Raji (cell line): ENCODE results near the gene DTHD1.

Experiments
- POLR2A ChIP-seq: IDR thresholded peaks from 2 replicates; pipeline ENCODE4 v1.6.1; 2011; ENCODE audit warnings: low read depth, low read length, control low read depth; ENCODE audit not compliant: insufficient read depth

DTHD1 gene

GRCh38 chr4:36323816-36324419, 42.5 kb downstream of the DTHD1 start:
- TF ChIP-seq POLR2A: no peak

GRCh38 chr4:36324808-36325207, 43.4 kb downstream of the DTHD1 start:
- TF ChIP-seq POLR2A: no peak

GRCh38 chr4:36325499-36325898, 44.1 kb downstream of the DTHD1 start:
- TF ChIP-seq POLR2A: no peak

GRCh38 chr4:36325926-36326325, 44.5 kb downstream of the DTHD1 start:
- no peak for TF ChIP-seq POLR2A

- TF ChIP-seq POLR2A: no peak
Observed at GRCh38 chr4:36326476-36327029, 45.1 kb downstream of the DTHD1 start.

- TF ChIP-seq POLR2A: no peak
Observed at GRCh38 chr4:36327400-36327799, 46.0 kb downstream of the DTHD1 start.

- no peak for TF ChIP-seq POLR2A
Observed at GRCh38 chr4:36328130-36328529, 46.7 kb downstream of the DTHD1 start.

GRCh38 chr4:36329228-36329627, 47.8 kb downstream of the DTHD1 start:
- TF ChIP-seq POLR2A: no peak

GRCh38 chr4:36330796-36331195, 49.4 kb downstream of the DTHD1 start:
- TF ChIP-seq POLR2A: no peak

GRCh38 chr4:36332023-36332781, 50.8 kb downstream of the DTHD1 start:
- no peak for TF ChIP-seq POLR2A

- TF ChIP-seq POLR2A: no peak
Observed at GRCh38 chr4:36332782-36333131, 51.3 kb downstream of the DTHD1 start.

- TF ChIP-seq POLR2A: no peak
Observed at GRCh38 chr4:36333303-36333877, 52.0 kb downstream of the DTHD1 start.

GRCh38 chr4:36337665-36338185, 56.3 kb downstream of the DTHD1 start:
- no peak for TF ChIP-seq POLR2A

- TF ChIP-seq POLR2A: no peak
Observed at GRCh38 chr4:36338973-36339372, 57.6 kb downstream of the DTHD1 start.

- no peak for TF ChIP-seq POLR2A
Observed at GRCh38 chr4:36341936-36342335, 60.5 kb downstream of the DTHD1 start.
